ENCODE measurements around the gene PKNOX2. TPM values are rescaled to one million over a fixed set of nuclear protein-coding genes. Genes with fewer than 3 reads are reported as not detected.

PKNOX2 gene
- total and polyA plus RNA-seq, 10 of the 15 experiments (the other 5 are each of a cell fraction or from before 2014, with no cell fraction given), result not detected

DNA sequence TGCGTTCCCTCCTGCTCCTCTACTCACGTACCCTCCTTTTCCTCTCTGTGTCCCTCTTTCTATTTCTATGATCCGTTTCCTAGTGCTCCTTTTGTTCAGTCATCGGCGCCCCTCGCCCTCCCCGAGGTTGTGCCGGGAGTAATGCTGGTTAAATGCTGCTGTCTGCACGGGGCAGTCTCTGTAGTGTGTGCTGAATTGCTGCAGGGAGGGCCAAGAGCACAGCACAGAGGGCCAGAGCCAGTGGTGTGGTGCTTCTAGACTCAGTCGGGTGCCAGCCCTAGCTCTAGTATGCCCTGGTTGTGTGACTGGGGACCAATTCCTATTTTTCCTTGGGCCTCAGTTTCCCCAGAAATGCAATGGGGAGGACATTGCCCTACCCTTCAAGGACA, 98.3 kb downstream of the PKNOX2 start:
- no TSS peak for BruUV-seq (replicated peaks)
- intact Hi-C loops (cut with micrococcal nuclease; ENCODE audit: unreplicated experiment), result no loop called here
- H2AFZ ChIP-seq (ENCODE audit: control insufficient read depth, low read depth, low read length), result no peak overlapping the region
- no peaks in the 10 kb centered on the region for H3K36me3 ChIP-seq (ENCODE audit: control insufficient read depth in 2 of 2, insufficient read depth in 2 of 2, low read length in 1 of 2)
- DNase-seq (ENCODE audit: low read depth, low spot score), result no peak
- ChIA-PET RAD21 (ENCODE audit: unreplicated experiment) (no interaction called here), POLR2A (no interaction called here), CTCF (no interaction called here), SMC1A (ENCODE audit: uncharacterized antibody, unreplicated experiment) (no interaction called here)
- no peak overlapping the region for H3K27ac ChIP-seq (ENCODE audit: control insufficient read depth, insufficient read depth)
- no peak for FAIRE-seq
- no peak overlapping the region for H3K9ac ChIP-seq (ENCODE audit: control insufficient read depth, insufficient read depth, low read length)
- H3K4me3 ChIP-seq, result no peak overlapping the region
- no peak for TF ChIP-seq CHD4 (IDR thresholded peaks at IDR 0.05)
- TF ChIP-seq, protein P1, sequence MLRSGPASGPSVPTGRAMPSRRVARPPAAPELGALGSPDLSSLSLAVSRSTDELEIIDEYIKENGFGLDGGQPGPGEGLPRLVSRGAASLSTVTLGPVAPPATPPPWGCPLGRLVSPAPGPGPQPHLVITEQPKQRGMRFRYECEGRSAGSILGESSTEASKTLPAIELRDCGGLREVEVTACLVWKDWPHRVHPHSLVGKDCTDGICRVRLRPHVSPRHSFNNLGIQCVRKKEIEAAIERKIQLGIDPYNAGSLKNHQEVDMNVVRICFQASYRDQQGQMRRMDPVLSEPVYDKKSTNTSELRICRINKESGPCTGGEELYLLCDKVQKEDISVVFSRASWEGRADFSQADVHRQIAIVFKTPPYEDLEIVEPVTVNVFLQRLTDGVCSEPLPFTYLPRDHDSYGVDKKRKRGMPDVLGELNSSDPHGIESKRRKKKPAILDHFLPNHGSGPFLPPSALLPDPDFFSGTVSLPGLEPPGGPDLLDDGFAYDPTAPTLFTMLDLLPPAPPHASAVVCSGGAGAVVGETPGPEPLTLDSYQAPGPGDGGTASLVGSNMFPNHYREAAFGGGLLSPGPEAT (IDR thresholded peaks at IDR 0.05; ENCODE audit: low read depth), result no peak
- TF ChIP-seq SUPT20H (IDR thresholded peaks at IDR 0.05; ENCODE audit: borderline replicate concordance, control insufficient read depth, low read depth, low read length), result no peak
- no peak for TF ChIP-seq PAX8 (IDR thresholded peaks at IDR 0.05)
- TF ChIP-seq POLR2AphosphoS2 (IDR thresholded peaks at IDR 0.05; ENCODE audit: low read depth, low read length), result no peak
- TF ChIP-seq POU2F2 (IDR thresholded peaks at IDR 0.05; ENCODE audit: borderline replicate concordance, low read depth, low read length), result no peak
- no peak for TF ChIP-seq ZZZ3 (IDR thresholded peaks at IDR 0.05; ENCODE audit: control insufficient read depth, insufficient read length, low read depth)
- TF ChIP-seq, protein P2, sequence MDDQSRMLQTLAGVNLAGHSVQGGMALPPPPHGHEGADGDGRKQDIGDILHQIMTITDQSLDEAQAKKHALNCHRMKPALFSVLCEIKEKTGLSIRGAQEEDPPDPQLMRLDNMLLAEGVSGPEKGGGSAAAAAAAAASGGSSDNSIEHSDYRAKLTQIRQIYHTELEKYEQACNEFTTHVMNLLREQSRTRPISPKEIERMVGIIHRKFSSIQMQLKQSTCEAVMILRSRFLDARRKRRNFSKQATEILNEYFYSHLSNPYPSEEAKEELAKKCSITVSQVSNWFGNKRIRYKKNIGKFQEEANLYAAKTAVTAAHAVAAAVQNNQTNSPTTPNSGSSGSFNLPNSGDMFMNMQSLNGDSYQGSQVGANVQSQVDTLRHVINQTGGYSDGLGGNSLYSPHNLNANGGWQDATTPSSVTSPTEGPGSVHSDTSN (IDR thresholded peaks at IDR 0.05; ENCODE audit: insufficient replicate concordance, low read depth, low read length), result no peak
- no peak for TF ChIP-seq MEF2B (IDR thresholded peaks at IDR 0.05; ENCODE audit: partially characterized antibody, poor library complexity, severe bottlenecking)
- TF ChIP-seq CEBPB (IDR thresholded peaks at IDR 0.05; ENCODE audit: borderline replicate concordance in 1 of 2, low read depth in 2 of 2, low read length in 2 of 2), result no peak
- no peak for TF ChIP-seq BMI1 (IDR thresholded peaks at IDR 0.05; ENCODE audit: borderline replicate concordance)
- no peak for TF ChIP-seq PML (IDR thresholded peaks at IDR 0.05; ENCODE audit: low read length)
- TF ChIP-seq CBX5 (IDR thresholded peaks at IDR 0.05; ENCODE audit: low read depth), result no peak
- TF ChIP-seq, protein P3, sequence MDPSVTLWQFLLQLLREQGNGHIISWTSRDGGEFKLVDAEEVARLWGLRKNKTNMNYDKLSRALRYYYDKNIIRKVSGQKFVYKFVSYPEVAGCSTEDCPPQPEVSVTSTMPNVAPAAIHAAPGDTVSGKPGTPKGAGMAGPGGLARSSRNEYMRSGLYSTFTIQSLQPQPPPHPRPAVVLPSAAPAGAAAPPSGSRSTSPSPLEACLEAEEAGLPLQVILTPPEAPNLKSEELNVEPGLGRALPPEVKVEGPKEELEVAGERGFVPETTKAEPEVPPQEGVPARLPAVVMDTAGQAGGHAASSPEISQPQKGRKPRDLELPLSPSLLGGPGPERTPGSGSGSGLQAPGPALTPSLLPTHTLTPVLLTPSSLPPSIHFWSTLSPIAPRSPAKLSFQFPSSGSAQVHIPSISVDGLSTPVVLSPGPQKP (IDR thresholded peaks at IDR 0.05; ENCODE audit: low read depth, low read length), result no peak
- no peak for TF ChIP-seq JUNB (IDR thresholded peaks at IDR 0.05)
- H3K27me3 ChIP-seq (replicated peaks in 1 of 2; ENCODE audit: control insufficient read depth in 2 of 2, insufficient read depth in 2 of 2, low read length in 1 of 2), result peaks cover 4 to 16% of the 10 kb centered on the region in 2 experiments; a peak in 3 of 4 replicates
- no peaks in the 10 kb centered on the region for H3K4me1 ChIP-seq (ENCODE audit: control insufficient read depth, insufficient read depth, low read length)
- no peaks in the 10 kb centered on the region for H3K9me3 ChIP-seq (replicated peaks; ENCODE audit: control insufficient read depth, insufficient read depth, low read length)
- 4% methylated on average over 10 of the region's 10 CpGs for WGBS (ENCODE audit: insufficient coverage, insufficient replicate concordance, low lambda C conversion rate, missing lambda C conversion rate)
- H3K79me2 ChIP-seq (ENCODE audit: control insufficient read depth, insufficient read depth, low read length), result no peaks in the 10 kb centered on the region
- no peak for ATAC-seq
- no peaks in the 10 kb centered on the region for H4K20me1 ChIP-seq (ENCODE audit: control insufficient read depth, insufficient read depth)
- no peak overlapping the region for H3K4me2 ChIP-seq (ENCODE audit: control insufficient read depth, insufficient read depth)
- in situ Hi-C loops (cut with MboI), result no loop called here

Data from GM12878 (cell line).